C4-2B (cell line): Measurements from ENCODE around the gene BBX.
A peak's percentile ranks its signal among the peaks of the same experiment; 100 is the strongest.
"Not testable (repeated sequence)": the region's sequence is repeated elsewhere in the genome, so short reads cannot be mapped to it uniquely, and the experiment has no call there.

Experiments
- H3K27ac ChIP-seq: fragments of 450-650 bp; 2 replicates; pipeline ENCODE4 v1.5.1; 2017
- ZFX ChIP-seq: fragments of 450-650 bp; IDR thresholded peaks from 2 replicates; pipeline ENCODE4 v1.6.1; 2017
- TF ChIP-seq, protein P1 (sequence below): fragments of 450-650 bp; conservative IDR thresholded peaks from 2 replicates; pipeline ENCODE4 v1.5.1; 2017; ENCODE audit warnings: mild to moderate bottlenecking

Gene BBX

DNA sequence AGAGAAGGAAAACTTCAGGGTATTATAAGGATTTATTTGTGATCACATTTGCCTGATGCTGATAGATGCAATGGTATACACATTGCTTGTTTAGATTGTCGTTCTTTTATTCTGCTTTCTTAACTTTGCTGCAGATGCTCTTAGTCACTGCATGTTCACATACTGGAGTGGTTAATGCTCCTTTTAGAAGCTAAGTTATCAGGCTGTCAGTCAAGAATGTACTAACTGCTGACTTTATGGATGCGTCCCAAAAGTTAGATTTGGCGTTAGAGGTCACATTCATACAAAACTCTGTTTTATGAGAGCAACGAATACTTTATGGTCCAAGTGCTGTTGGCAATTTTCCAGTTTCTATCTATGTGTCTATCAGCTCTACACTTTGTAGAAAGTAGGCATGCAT, 160.7 kb downstream of the BBX start:
- no peak overlapping the region for H3K27ac ChIP-seq
- no peak for TF ChIP-seq ZFX
- TF ChIP-seq, protein P1, sequence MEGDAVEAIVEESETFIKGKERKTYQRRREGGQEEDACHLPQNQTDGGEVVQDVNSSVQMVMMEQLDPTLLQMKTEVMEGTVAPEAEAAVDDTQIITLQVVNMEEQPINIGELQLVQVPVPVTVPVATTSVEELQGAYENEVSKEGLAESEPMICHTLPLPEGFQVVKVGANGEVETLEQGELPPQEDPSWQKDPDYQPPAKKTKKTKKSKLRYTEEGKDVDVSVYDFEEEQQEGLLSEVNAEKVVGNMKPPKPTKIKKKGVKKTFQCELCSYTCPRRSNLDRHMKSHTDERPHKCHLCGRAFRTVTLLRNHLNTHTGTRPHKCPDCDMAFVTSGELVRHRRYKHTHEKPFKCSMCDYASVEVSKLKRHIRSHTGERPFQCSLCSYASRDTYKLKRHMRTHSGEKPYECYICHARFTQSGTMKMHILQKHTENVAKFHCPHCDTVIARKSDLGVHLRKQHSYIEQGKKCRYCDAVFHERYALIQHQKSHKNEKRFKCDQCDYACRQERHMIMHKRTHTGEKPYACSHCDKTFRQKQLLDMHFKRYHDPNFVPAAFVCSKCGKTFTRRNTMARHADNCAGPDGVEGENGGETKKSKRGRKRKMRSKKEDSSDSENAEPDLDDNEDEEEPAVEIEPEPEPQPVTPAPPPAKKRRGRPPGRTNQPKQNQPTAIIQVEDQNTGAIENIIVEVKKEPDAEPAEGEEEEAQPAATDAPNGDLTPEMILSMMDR, result no peak

DNA sequence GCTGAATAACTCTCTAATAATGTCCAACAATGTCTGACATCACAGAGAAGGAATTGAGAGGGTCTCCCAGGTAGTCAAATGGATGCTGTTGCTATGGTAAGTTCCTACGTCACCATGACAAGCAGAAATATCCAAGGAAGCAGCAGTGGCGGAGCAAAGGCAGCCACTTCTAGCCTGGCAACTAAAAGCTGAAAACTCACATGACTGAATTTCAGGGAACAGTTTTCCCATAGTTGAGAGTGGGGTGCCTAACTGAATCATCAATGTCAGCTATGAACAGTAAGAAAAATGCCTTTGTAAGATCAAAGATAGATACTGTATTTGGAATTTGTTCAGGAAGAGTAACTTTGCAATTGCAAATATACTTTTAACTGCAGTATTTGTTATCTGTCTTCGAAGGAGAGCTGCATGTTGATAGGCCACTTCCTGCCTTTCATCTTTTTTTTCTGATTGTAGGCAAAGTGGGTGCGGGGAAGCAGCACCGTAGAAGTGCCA, 161.7 kb downstream of the BBX start:
- H3K27ac ChIP-seq, result no peak overlapping the region
- TF ChIP-seq ZFX, result no peak
- TF ChIP-seq, protein P1, result no peak

DNA sequence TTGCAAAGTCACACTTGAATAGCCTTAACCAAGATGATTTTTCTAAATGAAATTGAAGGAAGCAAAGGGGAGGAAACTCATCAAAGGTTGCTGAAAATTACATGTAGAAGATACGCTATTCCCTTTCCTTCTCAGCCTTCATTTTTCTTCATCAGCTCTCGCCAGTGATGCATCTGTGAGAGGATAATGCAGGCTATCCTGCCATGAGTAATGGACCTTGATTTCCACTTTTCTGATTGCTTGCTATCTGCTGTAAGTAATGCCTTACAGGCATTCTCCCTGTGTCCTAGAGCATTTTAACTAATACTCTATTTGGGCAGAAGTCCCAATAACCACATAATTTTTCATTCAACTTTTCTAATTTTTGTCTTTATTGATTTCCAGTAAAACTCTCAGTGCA, 162.6 kb downstream of the BBX start:
- no peak overlapping the region for H3K27ac ChIP-seq
- TF ChIP-seq, protein P1, result no peak
- no peak for TF ChIP-seq ZFX

DNA sequence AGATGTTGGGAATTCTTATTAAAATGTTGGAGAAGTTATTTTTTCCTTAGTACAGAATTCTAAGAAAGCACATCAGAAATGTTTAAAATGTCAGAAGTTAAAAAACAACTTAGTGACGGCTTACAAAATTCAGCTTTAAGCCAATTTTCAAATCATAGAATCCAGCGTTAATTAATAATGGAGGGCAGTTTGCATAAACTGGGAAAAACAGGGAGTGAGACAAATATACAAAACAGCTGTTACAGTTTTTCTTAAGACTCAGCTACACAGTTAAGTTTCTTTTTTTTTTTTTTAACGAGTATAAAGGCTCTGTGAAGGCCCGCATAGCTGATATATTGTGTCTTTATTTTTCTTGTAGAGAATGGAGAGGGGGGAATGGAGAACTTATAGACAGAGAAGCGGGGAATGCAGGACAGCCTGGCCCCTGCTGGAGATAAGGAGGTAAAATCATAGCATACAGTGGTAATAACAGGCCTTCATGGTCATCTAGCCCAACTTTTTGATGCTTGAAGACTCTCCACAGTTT, 164.4 kb downstream of the BBX start:
- no peak overlapping the region for H3K27ac ChIP-seq
- TF ChIP-seq, protein P1, result no peak
- TF ChIP-seq ZFX, result no peak

DNA sequence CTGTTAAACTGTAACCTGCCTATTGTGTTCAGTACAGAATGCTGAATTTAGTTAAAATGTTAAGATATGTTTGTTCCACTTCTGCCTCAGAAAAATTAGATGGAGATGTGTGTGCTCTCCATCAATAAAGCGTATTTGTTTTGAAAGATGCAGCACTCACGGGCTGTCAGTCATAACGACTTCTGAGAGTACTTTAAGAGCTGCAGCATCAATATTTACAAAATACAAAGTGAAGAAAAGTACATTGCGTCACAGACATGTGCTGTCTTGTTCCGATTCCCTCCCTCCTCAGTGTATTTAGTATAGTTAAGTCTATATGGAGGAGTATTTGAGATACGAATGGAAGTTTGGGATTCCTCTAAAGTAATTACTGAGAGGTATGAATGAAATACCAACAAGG, 166.6 kb downstream of the BBX start:
- H3K27ac ChIP-seq, result no peak overlapping the region
- TF ChIP-seq ZFX, result no peak

DNA sequence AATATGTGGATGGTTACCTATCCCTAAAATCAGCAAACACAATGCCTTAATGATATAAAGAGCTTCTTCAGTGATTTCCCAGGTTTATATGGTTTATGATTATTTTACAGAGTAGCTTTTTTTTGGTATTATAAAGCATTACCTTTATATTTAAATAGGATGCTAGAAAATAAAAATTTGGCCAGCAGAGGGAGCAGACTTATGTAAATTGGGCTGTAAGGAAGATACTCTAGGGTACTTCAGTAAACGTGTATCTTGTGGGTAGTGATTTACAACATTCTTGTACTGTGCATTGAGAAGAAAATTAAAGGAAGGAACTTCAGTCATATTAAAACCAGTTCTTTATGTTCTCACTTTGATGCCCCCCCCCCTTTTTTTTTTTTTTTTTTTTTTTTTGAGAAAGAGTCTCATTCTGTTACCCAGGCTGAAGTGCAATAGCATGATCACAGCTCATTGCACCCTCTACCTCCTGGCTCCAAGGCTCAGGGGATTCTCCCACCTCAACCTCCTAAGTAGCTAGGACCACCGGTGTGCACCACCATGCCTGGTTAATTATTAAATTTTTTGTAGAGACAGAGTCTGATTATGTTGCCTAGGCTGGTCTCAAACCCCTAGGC, 167.9 kb downstream of the BBX start:
- TF ChIP-seq ZFX, result no peak
- TF ChIP-seq, protein P1, result peak; percentile 73
- no peak overlapping the region for H3K27ac ChIP-seq

DNA sequence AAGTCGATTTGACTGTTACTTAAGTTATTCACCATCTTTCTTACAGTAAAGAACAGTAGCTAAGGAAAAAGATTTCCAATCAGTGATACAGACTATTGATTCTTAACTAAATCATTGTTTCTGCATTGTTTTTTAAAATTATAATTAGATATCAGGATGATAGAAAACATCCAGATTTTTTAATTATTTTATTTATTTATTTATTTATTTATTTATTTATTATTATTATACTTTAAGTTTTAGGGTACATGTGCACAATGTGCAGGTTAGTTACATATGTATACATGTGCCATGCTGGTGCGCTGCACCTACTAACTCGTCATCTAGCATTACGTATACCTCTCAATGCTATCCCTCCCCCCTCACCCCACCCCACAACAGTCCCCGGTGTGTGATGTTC, 169.2 kb downstream of the BBX start:
- not testable (repeated sequence) for H3K27ac ChIP-seq

DNA sequence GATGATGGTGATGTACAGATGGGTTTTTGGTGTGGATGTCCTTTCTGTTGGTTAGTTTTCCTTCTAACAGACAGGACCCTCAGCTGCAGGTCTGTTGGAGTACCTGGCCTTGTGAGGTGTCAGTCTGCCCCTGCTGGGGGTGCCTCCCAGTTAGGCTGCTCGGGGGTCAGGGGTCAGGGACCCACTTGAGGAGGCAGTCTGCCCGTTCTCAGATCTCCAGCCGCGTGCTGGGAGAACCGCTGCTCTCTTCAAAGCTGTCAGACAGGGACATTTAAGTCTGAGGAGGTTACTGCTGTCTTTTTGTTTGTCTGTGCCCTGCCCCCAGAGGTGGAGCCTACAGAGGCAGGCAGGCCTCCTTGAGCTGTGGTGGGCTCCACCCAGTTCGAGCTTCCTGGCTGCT, 174.6 kb downstream of the BBX start:
- not testable (repeated sequence) for H3K27ac ChIP-seq

DNA sequence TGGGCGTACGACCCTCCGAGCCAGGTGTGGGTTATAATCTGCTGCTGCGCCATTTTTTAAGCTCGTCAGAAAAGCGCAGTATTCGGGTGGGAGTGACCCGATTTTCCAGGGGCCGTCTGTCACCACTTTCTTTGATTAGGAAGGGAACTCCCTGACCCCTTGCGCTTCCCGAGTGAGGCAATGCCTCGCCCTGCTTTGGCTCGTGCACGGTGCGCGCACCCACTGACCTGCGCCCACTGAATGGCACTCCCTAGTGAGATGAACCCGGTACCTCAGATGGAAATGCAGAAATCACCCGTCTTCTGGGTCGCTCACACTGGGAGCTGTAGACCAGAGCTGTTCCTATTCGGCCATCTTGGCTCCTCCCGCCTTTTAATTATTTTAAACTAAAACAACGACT, 175.1 kb downstream of the BBX start:
- not testable (repeated sequence) for H3K27ac ChIP-seq

DNA sequence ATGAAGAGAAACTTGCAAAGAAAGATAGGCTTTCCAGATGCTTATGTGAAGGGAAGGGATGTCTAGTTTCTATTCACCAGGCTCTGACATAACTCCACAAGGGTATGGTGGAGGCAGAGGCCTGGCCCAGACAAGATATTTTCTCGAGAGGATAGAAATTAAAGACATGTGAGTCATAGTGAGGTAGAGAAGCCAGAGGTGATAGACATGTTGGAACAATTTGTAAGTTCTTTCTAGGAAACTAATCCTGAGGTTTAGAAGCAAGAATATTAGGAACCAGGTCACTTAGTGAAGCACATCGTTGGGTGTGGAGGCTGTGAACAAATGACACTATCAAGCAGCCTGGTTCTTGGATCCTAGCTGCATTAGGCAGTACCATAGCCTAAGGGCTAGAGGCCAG, 176.9 kb downstream of the BBX start:
- no peak overlapping the region for H3K27ac ChIP-seq
- TF ChIP-seq, protein P1, result no peak
- no peak for TF ChIP-seq ZFX
